Stimulated activated CD8-positive, alpha-beta memory T cell treated with anti-CD3 and anti-CD28 coated beads, Interleukin-15, amount 100 ng/mL, for 4 hours (primary cell): ENCODE data around the gene HDAC7.
"Not testable (repeated sequence)": the region's sequence is repeated elsewhere in the genome, so short reads cannot be mapped to it uniquely, and the experiment has no call there.

ENCODE experiments used
- DNase-seq, 2 donors: peaks; one replicate each; pipeline ENCODE4 v3.0.0-alpha.2; 2020; ENCODE audit warnings: low read depth in 2 of 2

HDAC7 gene

GRCh38 chr12:47812797-47813510, 6.7 kb downstream of the HDAC7 start:
- peak; percentile 88 to 92 for DNase-seq

- no peak for DNase-seq
Observed at GRCh38 chr12:47811581-47812484, 7.9 kb downstream of the HDAC7 start.

GRCh38 chr12:47811072-47811396, 8.7 kb downstream of the HDAC7 start:
- no peak for DNase-seq

- not testable (repeated sequence) for DNase-seq
Observed at GRCh38 chr12:47809518-47809917, 10.2 kb downstream of the HDAC7 start.

- no peak for DNase-seq
Observed at GRCh38 chr12:47808574-47809365, 10.9 kb downstream of the HDAC7 start.

- DNase-seq = peak; percentile 65 to 71
Observed at GRCh38 chr12:47808050-47808449, 11.7 kb downstream of the HDAC7 start.

GRCh38 chr12:47807338-47807737, 12.4 kb downstream of the HDAC7 start:
- DNase-seq = no peak

- no peak for DNase-seq
Observed at GRCh38 chr12:47805417-47805816, 14.3 kb downstream of the HDAC7 start.

GRCh38 chr12:47804171-47804570, 15.5 kb downstream of the HDAC7 start:
- DNase-seq = no peak

GRCh38 chr12:47803191-47803875, 16.4 kb downstream of the HDAC7 start:
- DNase-seq = no peak

GRCh38 chr12:47802312-47802711, 17.4 kb downstream of the HDAC7 start:
- no peak for DNase-seq

- no peak for DNase-seq
Observed at GRCh38 chr12:47801904-47802246, 17.8 kb downstream of the HDAC7 start.

- no peak for DNase-seq
Observed at GRCh38 chr12:47801170-47801903, 18.4 kb downstream of the HDAC7 start.

GRCh38 chr12:47800582-47800981, 19.1 kb downstream of the HDAC7 start:
- no peak for DNase-seq

- DNase-seq = no peak
Observed at GRCh38 chr12:47799357-47799955, 20.2 kb downstream of the HDAC7 start.

- no peak for DNase-seq
Observed at GRCh38 chr12:47798382-47798948, 21.2 kb downstream of the HDAC7 start.

- no peak for DNase-seq
Observed at GRCh38 chr12:47797441-47797840, 22.3 kb downstream of the HDAC7 start.

- no peak for DNase-seq
Observed at GRCh38 chr12:47795814-47796411, 23.8 kb downstream of the HDAC7 start.

- DNase-seq = no peak
Observed at GRCh38 chr12:47795121-47795813, 24.4 kb downstream of the HDAC7 start.
